Measurements from ENCODE around the gene TSHZ2.

DNA sequence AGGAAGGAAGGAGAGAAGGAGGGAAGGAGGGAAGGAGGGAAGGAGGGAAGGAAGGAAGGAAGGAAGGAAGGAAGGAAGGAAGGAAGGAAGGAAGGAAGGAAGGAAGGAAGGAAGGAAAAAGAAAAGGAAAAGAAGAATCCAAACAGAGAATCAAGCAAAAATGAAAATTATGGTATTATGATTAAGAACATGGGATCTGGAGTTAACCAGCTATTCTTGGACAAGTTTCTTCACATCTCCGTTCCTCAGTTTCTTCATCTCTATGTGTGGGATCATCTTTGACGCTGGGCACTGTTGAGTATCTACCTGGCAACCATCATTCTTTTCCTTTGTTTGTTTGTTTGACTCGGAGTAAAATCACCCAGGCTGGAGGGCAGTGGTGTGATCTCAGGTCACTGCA is 549.9 kb downstream of the TSHZ2 start:
- TF ChIP-seq SP1 (IDR thresholded peaks at IDR 0.05) (no peak), ELF4 (IDR thresholded peaks at IDR 0.05) (no peak), HDGF (IDR thresholded peaks at IDR 0.05; ENCODE audit: borderline replicate concordance) (no peak), BHLHE40 (IDR thresholded peaks at IDR 0.05; ENCODE audit: borderline replicate concordance) (no peak), FOXK2 (IDR thresholded peaks at IDR 0.05) (no peak), ZNF384 (IDR thresholded peaks at IDR 0.05) (no peak), FOXM1 (IDR thresholded peaks at IDR 0.05; ENCODE audit: borderline replicate concordance) (no peak), ARNT (IDR thresholded peaks at IDR 0.05) (no peak)
- TF ChIP-seq, protein P1, sequence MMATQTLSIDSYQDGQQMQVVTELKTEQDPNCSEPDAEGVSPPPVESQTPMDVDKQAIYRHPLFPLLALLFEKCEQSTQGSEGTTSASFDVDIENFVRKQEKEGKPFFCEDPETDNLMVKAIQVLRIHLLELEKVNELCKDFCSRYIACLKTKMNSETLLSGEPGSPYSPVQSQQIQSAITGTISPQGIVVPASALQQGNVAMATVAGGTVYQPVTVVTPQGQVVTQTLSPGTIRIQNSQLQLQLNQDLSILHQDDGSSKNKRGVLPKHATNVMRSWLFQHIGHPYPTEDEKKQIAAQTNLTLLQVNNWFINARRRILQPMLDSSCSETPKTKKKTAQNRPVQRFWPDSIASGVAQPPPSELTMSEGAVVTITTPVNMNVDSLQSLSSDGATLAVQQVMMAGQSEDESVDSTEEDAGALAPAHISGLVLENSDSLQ (IDR thresholded peaks at IDR 0.05), result no peak

All from HEK293T (cell line).